ENCODE data around the gene TTC33. TPM values are rescaled to one million over a fixed set of nuclear protein-coding genes. Genes with fewer than 3 reads are reported as not detected.

TTC33 gene
- total and polyA plus RNA-seq, 2 donors (not counting 1 experiment from before 2014, with no cell fraction given), result 2.1 to 15.8 TPM

- H3K9ac ChIP-seq (ENCODE audit: low read length), result no peak overlapping the region
- no peak overlapping the region for H3K4me2 ChIP-seq (replicated peaks; ENCODE audit: low read depth, low read length, poor library complexity, severe bottlenecking)
- H3K36me3 ChIP-seq (replicated peaks in 1 of 2; ENCODE audit: control extremely low read depth in 1 of 2, control insufficient read depth in 1 of 2, extremely low read depth in 1 of 2, insufficient read depth in 2 of 2, low read length in 1 of 2), result peaks cover 0 to 21% of the 10 kb centered on the region in 2 experiments
- ATAC-seq (ENCODE audit: low read depth) (no peak), DNase-seq (no peak)
- Mint-ChIP-seq H3K4me1 (peaks cover 36% of the 10 kb centered on the region), H3K4me3 (no peak overlapping the region), H3K27ac (no peak overlapping the region), H3K27me3 (no peaks in the 10 kb centered on the region), H3K9me3 (ENCODE audit: insufficient read depth) (no peaks in the 10 kb centered on the region)
- H3K79me2 ChIP-seq (ENCODE audit: control insufficient read depth, insufficient read depth, low read length), result peaks cover 44% of the 10 kb centered on the region
- peaks cover 8 to 14% of the 10 kb centered on the region in 2 donors for H3K4me1 ChIP-seq (ENCODE audit: control insufficient read depth in 2 of 2, insufficient read depth in 2 of 2, low read length in 2 of 2)
- intact Hi-C loops (cut with micrococcal nuclease), result no loop called here
- TF ChIP-seq, protein P1, sequence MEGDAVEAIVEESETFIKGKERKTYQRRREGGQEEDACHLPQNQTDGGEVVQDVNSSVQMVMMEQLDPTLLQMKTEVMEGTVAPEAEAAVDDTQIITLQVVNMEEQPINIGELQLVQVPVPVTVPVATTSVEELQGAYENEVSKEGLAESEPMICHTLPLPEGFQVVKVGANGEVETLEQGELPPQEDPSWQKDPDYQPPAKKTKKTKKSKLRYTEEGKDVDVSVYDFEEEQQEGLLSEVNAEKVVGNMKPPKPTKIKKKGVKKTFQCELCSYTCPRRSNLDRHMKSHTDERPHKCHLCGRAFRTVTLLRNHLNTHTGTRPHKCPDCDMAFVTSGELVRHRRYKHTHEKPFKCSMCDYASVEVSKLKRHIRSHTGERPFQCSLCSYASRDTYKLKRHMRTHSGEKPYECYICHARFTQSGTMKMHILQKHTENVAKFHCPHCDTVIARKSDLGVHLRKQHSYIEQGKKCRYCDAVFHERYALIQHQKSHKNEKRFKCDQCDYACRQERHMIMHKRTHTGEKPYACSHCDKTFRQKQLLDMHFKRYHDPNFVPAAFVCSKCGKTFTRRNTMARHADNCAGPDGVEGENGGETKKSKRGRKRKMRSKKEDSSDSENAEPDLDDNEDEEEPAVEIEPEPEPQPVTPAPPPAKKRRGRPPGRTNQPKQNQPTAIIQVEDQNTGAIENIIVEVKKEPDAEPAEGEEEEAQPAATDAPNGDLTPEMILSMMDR (IDR thresholded peaks at IDR 0.05), result no peak
- TF ChIP-seq EZH2 (IDR thresholded peaks at IDR 0.05; ENCODE audit: borderline replicate concordance, insufficient read depth, low read depth, low read length, poor library complexity, severe bottlenecking), result no peak
- H3K27ac ChIP-seq (ENCODE audit: low read length in 2 of 2), result no peak overlapping the region
- ChIA-PET CTCF (interaction anchor here (0.7 to 4.4 kb wide), 9 partner anchors 16 to 1119 kb away, joined by 3 to 63 read pairs (median 3); no protein-coding TSS in a partner anchor), POLR2A (no interaction called here)
- H2AFZ ChIP-seq (ENCODE audit: insufficient read depth, low read depth, low read length, poor library complexity, severe bottlenecking), result no peak overlapping the region
- no peak overlapping the region for H3K4me3 ChIP-seq (ENCODE audit: control extremely low read depth in 1 of 5, extremely low read depth in 1 of 5, insufficient read depth in 1 of 5, low read depth in 2 of 5, low read length in 4 of 5)
- H3K27me3 ChIP-seq (replicated peaks in 1 of 4; ENCODE audit: control extremely low read depth in 1 of 4, control insufficient read depth in 3 of 4, insufficient read depth in 4 of 4, low read length in 3 of 4), result no peaks in the 10 kb centered on the region
- WGBS (ENCODE audit: insufficient coverage), result no CpG with 5 or more reads among the region's 3 CpGs
- peaks cover 0 to 4% (median 0%) of the 10 kb centered on the region in 3 donors for H3K9me3 ChIP-seq (ENCODE audit: control extremely low read depth in 1 of 3, control insufficient read depth in 2 of 3, insufficient read depth in 1 of 3, low read length in 2 of 3)
- no peaks in the 10 kb centered on the region for H4K20me1 ChIP-seq (ENCODE audit: control insufficient read depth, insufficient read depth, low read length, poor library complexity, severe bottlenecking)
Measured at GRCh38 chr5:40690267-40690666, 65.5 kb downstream of the TTC33 start.

DNA sequence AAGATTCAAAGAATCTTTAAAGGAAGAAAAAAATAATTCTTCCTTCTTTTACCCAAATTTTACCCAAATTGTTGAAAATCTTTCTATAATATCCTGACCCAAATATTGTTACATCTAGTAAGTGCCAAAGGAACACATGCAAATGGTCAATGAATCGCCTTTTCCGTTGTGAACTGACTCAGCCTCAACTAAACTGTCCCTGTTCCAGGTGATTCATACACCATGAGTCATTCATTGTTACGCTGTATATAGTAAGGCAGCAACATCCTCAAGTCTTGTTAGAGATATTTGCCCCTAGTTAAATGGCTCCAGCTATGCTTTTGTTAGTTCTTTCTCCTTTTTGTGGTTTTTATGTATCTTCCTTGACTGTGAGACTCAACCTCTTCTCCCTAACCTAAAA, 66.3 kb downstream of the TTC33 start:
- Histone ChIP-seq H3K4me3 (ENCODE audit: control extremely low read depth in 1 of 5, extremely low read depth in 1 of 5, insufficient read depth in 1 of 5, low read depth in 2 of 5, low read length in 4 of 5) (no peak overlapping the region), H3K27ac (ENCODE audit: low read length in 2 of 2) (no peak overlapping the region), H3K9me3 (ENCODE audit: control extremely low read depth in 1 of 3, control insufficient read depth in 2 of 3, insufficient read depth in 1 of 3, low read length in 2 of 3) (peaks cover 0 to 4% (median 0%) of the 10 kb centered on the region in 3 donors), H3K79me2 (ENCODE audit: control insufficient read depth, insufficient read depth, low read length) (peaks cover 40% of the 10 kb centered on the region), H4K20me1 (ENCODE audit: control insufficient read depth, insufficient read depth, low read length, poor library complexity, severe bottlenecking) (no peaks in the 10 kb centered on the region), H3K4me1 (ENCODE audit: control insufficient read depth in 2 of 2, insufficient read depth in 2 of 2, low read length in 2 of 2) (peaks cover 10 to 21% of the 10 kb centered on the region in 2 donors), H3K36me3 (replicated peaks in 1 of 2; ENCODE audit: control extremely low read depth in 1 of 2, control insufficient read depth in 1 of 2, extremely low read depth in 1 of 2, insufficient read depth in 2 of 2, low read length in 1 of 2) (peaks cover 0 to 19% of the 10 kb centered on the region in 2 experiments), H3K9ac (ENCODE audit: low read length) (no peak overlapping the region), H3K27me3 (replicated peaks in 1 of 4; ENCODE audit: control extremely low read depth in 1 of 4, control insufficient read depth in 3 of 4, insufficient read depth in 4 of 4, low read length in 3 of 4) (no peaks in the 10 kb centered on the region), H2AFZ (ENCODE audit: insufficient read depth, low read depth, low read length, poor library complexity, severe bottlenecking) (no peak overlapping the region), H3K4me2 (replicated peaks; ENCODE audit: low read depth, low read length, poor library complexity, severe bottlenecking) (no peak overlapping the region)
- WGBS (ENCODE audit: insufficient coverage), result 38% methylated on average over 2 of the region's 3 CpGs
- TF ChIP-seq EZH2 (IDR thresholded peaks at IDR 0.05; ENCODE audit: borderline replicate concordance, insufficient read depth, low read depth, low read length, poor library complexity, severe bottlenecking), result no peak
- no peak for DNase-seq
- Mint-ChIP-seq H3K4me1 (peaks cover 42% of the 10 kb centered on the region), H3K27me3 (no peaks in the 10 kb centered on the region), H3K9me3 (ENCODE audit: insufficient read depth) (no peaks in the 10 kb centered on the region), H3K4me3 (peak overlapping the region; percentile 2), H3K27ac (peak overlapping the region; percentile 1)
- CTCF ChIA-PET, result interaction anchor here (0.6 to 4.4 kb wide), 16 partner anchors 17 to 1119 kb away, joined by 3 to 63 read pairs (median 4); no protein-coding TSS in a partner anchor
- POLR2A ChIA-PET, result no interaction called here
- ATAC-seq (ENCODE audit: low read depth), result peak; percentile 42
- intact Hi-C loops (cut with micrococcal nuclease), result loop anchor here (2.0 to 5.0 kb wide), 4 partner anchors 253 to 1089 kb away; no protein-coding TSS in a partner anchor
